HCT116 (cell line): ENCODE results near the gene APLF.

Experiments used
- CBX3 ChIP-seq: IDR thresholded peaks from 2 replicates; pipeline ENCODE4 v1.6.1; 2012; ENCODE audit warnings: low read depth
- CTCF ChIP-seq, 3 experiments: fragments of 200-600 bp in 1 of 3; sonication (generic) in 1 of 3; IDR thresholded peaks in 2 of 3; conservative IDR thresholded peaks in 1 of 3; 2 replicates each; pipeline ENCODE4 v1.5.1; 2012 to 2017; ENCODE audit warnings: low read depth in 2 of 3, low read length in 2 of 3, antibody characterized with exemption in 1 of 3, borderline replicate concordance in 1 of 3, control low read depth in 1 of 3, mild to moderate bottlenecking in 1 of 3, mixed read lengths in 1 of 3, mixed run types in 1 of 3, moderate library complexity in 1 of 3; ENCODE audit not compliant: insufficient read depth in 1 of 3
- EZH2 ChIP-seq: fragments of 200-600 bp; sonication (generic); IDR thresholded peaks from 2 replicates; pipeline ENCODE4 v1.6.1; 2017; ENCODE audit warnings: antibody characterized with exemption, mixed run types
- POLR2A ChIP-seq: IDR thresholded peaks from 2 replicates; pipeline ENCODE4 v1.7.0; 2011; ENCODE audit warnings: borderline replicate concordance; ENCODE audit not compliant: insufficient read depth, insufficient read length; ENCODE audit errors: extremely low read depth
- SIN3A ChIP-seq: IDR thresholded peaks from 2 replicates; pipeline ENCODE4 v1.6.1; 2012; ENCODE audit warnings: low read depth
- TF ChIP-seq, protein P1 (sequence below): IDR thresholded peaks from 2 replicates; pipeline ENCODE4 v1.6.1; 2012

DNA sequence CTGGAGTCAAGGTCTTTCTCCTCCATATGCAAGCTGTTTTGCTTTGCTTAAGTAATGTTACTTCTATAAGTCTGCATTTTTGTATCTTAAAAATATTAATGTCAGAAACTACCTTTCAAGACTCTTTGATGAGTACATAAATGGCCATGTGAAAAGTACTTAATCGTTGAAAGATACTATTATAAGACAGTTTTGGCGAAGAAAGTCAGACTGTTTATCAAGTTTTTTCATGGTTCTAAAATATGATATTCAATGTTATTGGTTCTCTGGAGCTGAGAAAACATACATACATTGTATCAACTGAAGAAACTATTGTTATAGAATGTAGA, 25.4 kb upstream of the APLF start:
- TF ChIP-seq EZH2 = no peak
- TF ChIP-seq CBX3 = no peak
- TF ChIP-seq POLR2A = no peak
- no peak for TF ChIP-seq CTCF (IDR thresholded peaks at IDR 0.05 in 2 of 3, conservative IDR thresholded peaks at IDR 0.05 in 1 of 3; ENCODE audit: borderline replicate concordance in 1 of 3, insufficient read depth in 1 of 3, low read depth in 2 of 3, low read length in 2 of 3)
- TF ChIP-seq, protein P1, sequence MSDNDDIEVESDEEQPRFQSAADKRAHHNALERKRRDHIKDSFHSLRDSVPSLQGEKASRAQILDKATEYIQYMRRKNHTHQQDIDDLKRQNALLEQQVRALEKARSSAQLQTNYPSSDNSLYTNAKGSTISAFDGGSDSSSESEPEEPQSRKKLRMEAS = no peak
- TF ChIP-seq SIN3A = no peak
